ENCODE measurements around the gene RELA. TPM values are rescaled to one million over a fixed set of nuclear protein-coding genes. Genes with fewer than 3 reads are reported as not detected.

Gene RELA
- total and polyA plus RNA-seq, 2 of the 13 experiments (the other 11 are each of a cell fraction or from before 2014, with no cell fraction given), result 21.4 to 40.5 TPM

DNA sequence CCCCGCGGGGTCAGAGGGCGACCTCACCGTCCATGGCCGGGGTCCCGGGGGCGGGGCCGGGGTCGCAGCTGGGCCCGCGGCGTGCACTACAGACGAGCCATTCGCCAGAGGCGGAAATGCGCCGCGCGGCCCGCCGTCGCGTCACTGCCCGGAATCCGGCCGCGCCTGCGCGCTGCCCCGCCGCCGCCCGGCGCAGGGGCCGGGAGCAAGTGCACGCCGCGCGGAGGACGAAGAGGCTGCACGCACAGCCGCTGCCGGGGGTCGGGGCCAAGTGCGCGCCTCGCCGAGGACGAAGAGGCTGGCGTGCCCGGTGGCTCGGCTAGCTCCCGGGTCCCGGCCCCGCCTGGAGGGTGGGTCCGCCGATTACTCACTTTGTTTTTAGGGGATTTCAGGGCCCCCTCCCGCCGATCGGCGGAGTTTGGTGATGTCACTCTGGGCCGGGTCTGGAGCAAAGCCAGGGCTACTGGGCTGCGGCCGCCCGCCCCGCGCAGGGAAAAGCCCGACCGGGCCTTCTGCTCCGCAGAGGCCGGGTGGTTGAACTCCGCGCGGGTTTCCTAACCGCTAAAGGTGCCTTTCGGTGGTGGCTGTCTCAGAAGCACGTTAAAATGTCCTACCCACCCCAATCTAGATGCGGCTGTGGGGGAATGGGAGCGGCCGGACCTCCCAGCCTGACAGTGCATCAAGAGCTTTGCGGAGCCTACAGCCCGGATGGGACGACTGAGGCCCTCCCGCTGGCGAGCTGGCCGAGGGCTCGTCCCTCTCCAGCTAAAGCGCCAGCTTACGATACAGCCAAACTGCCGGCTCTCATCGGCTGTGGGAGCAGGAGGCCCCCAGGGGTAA lies at the start of gene RELA (continued):
- TF ChIP-seq ATAD3A (CRISPR knock-in tag; IDR thresholded peaks at IDR 0.05) (no peak), HES4 (CRISPR knock-in tag; IDR thresholded peaks at IDR 0.05; ENCODE audit: borderline replicate concordance) (no peak; the same call in 1 of the 2 replicates), XBP1 (CRISPR knock-in tag; IDR thresholded peaks at IDR 0.05) (0 out of 2 replicates have a peak, but pooled peaks have one; percentile 28), SOX13 (IDR thresholded peaks at IDR 0.05) (no peak), SOX13 (CRISPR knock-in tag; conservative IDR thresholded peaks at IDR 0.05 in 1 of 2, IDR thresholded peaks at IDR 0.05 in 1 of 2) (peak in 1 of 2 experiments; percentile 50; a peak in 1 of 4 replicates), ZNF567 (CRISPR knock-in tag; IDR thresholded peaks at IDR 0.05; ENCODE audit: borderline replicate concordance) (peak; percentile 71; the same call in 1 of the 2 replicates), KAT7 (CRISPR knock-in tag; IDR thresholded peaks at IDR 0.05; ENCODE audit: borderline replicate concordance) (peak; percentile 83; the same call in 1 of the 2 replicates), ZNF607 (CRISPR knock-in tag; IDR thresholded peaks at IDR 0.05; ENCODE audit: borderline replicate concordance) (peak; percentile 79)
- TF ChIP-seq, protein P1, sequence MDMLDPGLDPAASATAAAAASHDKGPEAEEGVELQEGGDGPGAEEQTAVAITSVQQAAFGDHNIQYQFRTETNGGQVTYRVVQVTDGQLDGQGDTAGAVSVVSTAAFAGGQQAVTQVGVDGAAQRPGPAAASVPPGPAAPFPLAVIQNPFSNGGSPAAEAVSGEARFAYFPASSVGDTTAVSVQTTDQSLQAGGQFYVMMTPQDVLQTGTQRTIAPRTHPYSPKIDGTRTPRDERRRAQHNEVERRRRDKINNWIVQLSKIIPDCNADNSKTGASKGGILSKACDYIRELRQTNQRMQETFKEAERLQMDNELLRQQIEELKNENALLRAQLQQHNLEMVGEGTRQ (IDR thresholded peaks at IDR 0.05; ENCODE audit: low read depth, low read length), result no peak
- TF ChIP-seq, protein P1 (CRISPR knock-in tag; IDR thresholded peaks at IDR 0.05; ENCODE audit: borderline replicate concordance), result no peak
- TF ChIP-seq, protein P2, sequence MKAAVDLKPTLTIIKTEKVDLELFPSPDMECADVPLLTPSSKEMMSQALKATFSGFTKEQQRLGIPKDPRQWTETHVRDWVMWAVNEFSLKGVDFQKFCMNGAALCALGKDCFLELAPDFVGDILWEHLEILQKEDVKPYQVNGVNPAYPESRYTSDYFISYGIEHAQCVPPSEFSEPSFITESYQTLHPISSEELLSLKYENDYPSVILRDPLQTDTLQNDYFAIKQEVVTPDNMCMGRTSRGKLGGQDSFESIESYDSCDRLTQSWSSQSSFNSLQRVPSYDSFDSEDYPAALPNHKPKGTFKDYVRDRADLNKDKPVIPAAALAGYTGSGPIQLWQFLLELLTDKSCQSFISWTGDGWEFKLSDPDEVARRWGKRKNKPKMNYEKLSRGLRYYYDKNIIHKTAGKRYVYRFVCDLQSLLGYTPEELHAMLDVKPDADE (CRISPR knock-in tag; IDR thresholded peaks at IDR 0.05), result no peak
- TF ChIP-seq, protein P3, sequence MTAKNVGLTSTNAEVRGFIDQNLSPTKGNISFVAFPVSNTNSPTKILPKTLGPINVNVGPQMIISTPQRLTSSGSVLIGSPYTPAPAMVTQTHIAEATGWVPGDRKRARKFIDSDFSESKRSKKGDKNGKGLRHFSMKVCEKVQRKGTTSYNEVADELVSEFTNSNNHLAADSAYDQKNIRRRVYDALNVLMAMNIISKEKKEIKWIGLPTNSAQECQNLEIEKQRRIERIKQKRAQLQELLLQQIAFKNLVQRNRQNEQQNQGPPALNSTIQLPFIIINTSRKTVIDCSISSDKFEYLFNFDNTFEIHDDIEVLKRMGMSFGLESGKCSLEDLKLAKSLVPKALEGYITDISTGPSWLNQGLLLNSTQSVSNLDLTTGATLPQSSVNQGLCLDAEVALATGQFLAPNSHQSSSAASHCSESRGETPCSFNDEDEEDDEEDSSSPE (CRISPR knock-in tag; IDR thresholded peaks at IDR 0.05), result peak; percentile 58; the same call in 1 of the 2 replicates
- TF ChIP-seq, protein P4, sequence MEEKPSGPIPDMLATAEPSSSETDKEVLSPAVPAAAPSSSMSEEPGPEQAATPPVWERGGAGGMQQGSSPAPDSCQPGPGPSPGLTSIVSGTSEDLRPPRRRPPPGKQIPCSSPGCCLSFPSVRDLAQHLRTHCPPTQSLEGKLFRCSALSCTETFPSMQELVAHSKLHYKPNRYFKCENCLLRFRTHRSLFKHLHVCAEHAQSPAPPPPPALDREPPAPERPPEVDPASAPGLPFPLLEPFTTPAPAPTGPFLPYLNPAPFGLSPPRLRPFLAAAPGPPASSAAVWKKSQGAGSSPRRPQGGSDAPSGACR (CRISPR knock-in tag; IDR thresholded peaks at IDR 0.05), result no peak
- TF ChIP-seq, protein P5, sequence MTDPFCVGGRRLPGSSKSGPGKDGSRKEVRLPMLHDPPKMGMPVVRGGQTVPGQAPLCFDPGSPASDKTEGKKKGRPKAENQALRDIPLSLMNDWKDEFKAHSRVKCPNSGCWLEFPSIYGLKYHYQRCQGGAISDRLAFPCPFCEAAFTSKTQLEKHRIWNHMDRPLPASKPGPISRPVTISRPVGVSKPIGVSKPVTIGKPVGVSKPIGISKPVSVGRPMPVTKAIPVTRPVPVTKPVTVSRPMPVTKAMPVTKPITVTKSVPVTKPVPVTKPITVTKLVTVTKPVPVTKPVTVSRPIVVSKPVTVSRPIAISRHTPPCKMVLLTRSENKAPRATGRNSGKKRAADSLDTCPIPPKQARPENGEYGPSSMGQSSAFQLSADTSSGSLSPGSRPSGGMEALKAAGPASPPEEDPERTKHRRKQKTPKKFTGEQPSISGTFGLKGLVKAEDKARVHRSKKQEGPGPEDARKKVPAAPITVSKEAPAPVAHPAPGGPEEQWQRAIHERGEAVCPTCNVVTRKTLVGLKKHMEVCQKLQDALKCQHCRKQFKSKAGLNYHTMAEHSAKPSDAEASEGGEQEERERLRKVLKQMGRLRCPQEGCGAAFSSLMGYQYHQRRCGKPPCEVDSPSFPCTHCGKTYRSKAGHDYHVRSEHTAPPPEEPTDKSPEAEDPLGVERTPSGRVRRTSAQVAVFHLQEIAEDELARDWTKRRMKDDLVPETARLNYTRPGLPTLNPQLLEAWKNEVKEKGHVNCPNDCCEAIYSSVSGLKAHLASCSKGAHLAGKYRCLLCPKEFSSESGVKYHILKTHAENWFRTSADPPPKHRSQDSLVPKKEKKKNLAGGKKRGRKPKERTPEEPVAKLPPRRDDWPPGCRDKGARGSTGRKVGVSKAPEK (CRISPR knock-in tag; IDR thresholded peaks at IDR 0.05; ENCODE audit: borderline replicate concordance), result no peak
- TF ChIP-seq, protein P6, sequence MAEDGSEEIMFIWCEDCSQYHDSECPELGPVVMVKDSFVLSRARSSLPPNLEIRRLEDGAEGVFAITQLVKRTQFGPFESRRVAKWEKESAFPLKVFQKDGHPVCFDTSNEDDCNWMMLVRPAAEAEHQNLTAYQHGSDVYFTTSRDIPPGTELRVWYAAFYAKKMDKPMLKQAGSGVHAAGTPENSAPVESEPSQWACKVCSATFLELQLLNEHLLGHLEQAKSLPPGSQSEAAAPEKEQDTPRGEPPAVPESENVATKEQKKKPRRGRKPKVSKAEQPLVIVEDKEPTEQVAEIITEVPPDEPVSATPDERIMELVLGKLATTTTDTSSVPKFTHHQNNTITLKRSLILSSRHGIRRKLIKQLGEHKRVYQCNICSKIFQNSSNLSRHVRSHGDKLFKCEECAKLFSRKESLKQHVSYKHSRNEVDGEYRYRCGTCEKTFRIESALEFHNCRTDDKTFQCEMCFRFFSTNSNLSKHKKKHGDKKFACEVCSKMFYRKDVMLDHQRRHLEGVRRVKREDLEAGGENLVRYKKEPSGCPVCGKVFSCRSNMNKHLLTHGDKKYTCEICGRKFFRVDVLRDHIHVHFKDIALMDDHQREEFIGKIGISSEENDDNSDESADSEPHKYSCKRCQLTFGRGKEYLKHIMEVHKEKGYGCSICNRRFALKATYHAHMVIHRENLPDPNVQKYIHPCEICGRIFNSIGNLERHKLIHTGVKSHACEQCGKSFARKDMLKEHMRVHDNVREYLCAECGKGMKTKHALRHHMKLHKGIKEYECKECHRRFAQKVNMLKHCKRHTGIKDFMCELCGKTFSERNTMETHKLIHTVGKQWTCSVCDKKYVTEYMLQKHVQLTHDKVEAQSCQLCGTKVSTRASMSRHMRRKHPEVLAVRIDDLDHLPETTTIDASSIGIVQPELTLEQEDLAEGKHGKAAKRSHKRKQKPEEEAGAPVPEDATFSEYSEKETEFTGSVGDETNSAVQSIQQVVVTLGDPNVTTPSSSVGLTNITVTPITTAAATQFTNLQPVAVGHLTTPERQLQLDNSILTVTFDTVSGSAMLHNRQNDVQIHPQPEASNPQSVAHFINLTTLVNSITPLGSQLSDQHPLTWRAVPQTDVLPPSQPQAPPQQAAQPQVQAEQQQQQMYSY (CRISPR knock-in tag; IDR thresholded peaks at IDR 0.05), result 0 out of 2 replicates have a peak, but pooled peaks have one; percentile 42

All from HepG2 (cell line).